ENCODE data around the gene GJA9.

GJA9 gene

GRCh38 chr1:38881487-38881886 lies at the start of gene GJA9:
Gene GJA9, minus strand, starts transcription at chr1:38881587. Its CDS starts 5,489 bp downstream, at chr1:38876098.
- no peak for DNase-seq (ENCODE audit: low read depth)
- H3K4me3 ChIP-seq (ENCODE audit: control insufficient read depth, low read depth, low read length), result no peak within 1 kb of the TSS
- TF ChIP-seq, protein P1, sequence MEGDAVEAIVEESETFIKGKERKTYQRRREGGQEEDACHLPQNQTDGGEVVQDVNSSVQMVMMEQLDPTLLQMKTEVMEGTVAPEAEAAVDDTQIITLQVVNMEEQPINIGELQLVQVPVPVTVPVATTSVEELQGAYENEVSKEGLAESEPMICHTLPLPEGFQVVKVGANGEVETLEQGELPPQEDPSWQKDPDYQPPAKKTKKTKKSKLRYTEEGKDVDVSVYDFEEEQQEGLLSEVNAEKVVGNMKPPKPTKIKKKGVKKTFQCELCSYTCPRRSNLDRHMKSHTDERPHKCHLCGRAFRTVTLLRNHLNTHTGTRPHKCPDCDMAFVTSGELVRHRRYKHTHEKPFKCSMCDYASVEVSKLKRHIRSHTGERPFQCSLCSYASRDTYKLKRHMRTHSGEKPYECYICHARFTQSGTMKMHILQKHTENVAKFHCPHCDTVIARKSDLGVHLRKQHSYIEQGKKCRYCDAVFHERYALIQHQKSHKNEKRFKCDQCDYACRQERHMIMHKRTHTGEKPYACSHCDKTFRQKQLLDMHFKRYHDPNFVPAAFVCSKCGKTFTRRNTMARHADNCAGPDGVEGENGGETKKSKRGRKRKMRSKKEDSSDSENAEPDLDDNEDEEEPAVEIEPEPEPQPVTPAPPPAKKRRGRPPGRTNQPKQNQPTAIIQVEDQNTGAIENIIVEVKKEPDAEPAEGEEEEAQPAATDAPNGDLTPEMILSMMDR (conservative IDR thresholded peaks at IDR 0.05; ENCODE audit: control insufficient read depth, insufficient read depth, low read depth, low read length), result no peak

- no peak for DNase-seq (ENCODE audit: low read depth)
- TF ChIP-seq, protein P1 (conservative IDR thresholded peaks at IDR 0.05; ENCODE audit: control insufficient read depth, insufficient read depth, low read depth, low read length), result no peak
- H3K4me3 ChIP-seq (ENCODE audit: control insufficient read depth, low read depth, low read length), result no peak overlapping the region
Observed at GRCh38 chr1:38929476-38929875, 48.1 kb upstream of the GJA9 start.

- TF ChIP-seq, protein P1 (conservative IDR thresholded peaks at IDR 0.05; ENCODE audit: control insufficient read depth, insufficient read depth, low read depth, low read length), result no peak
- no peak overlapping the region for H3K4me3 ChIP-seq (ENCODE audit: control insufficient read depth, low read depth, low read length)
Observed at GRCh38 chr1:38929054-38929453, 47.7 kb upstream of the GJA9 start.

GRCh38 chr1:38926091-38926490 lies 44.7 kb upstream of the GJA9 start:
- DNase-seq (ENCODE audit: low read depth), result no peak
- H3K4me3 ChIP-seq (ENCODE audit: control insufficient read depth, low read depth, low read length), result no peak overlapping the region
- TF ChIP-seq, protein P1 (conservative IDR thresholded peaks at IDR 0.05; ENCODE audit: control insufficient read depth, insufficient read depth, low read depth, low read length), result no peak

More at GRCh38 chr1:38929054-38929453, 47.7 kb upstream of the GJA9 start:
- no peak for DNase-seq (ENCODE audit: low read depth)

DNA sequence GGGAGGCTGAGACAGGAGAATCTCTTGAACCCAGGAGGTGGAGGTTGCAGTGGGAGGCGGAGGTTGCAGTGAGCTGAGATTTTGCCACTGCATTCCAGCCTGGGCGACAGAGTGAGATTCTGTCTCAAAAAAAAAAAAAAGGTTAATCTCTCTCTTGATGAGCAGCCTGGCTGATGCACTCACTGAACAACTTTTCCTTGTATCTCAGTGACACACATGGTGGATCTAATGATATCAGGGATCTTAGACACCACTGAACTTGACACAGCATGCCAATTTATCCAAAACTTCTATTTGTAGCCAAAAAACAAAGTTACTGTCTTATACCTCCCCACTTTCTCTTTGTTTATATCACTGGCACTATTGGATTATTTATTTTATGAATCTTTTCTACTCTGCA lies 44.0 kb upstream of the GJA9 start:
- no peak overlapping the region for H3K4me3 ChIP-seq (ENCODE audit: control insufficient read depth, low read depth, low read length)
- no peak for DNase-seq (ENCODE audit: low read depth)
- TF ChIP-seq, protein P1 (conservative IDR thresholded peaks at IDR 0.05; ENCODE audit: control insufficient read depth, insufficient read depth, low read depth, low read length), result no peak

GRCh38 chr1:38923607-38924006 lies 42.2 kb upstream of the GJA9 start:
- TF ChIP-seq, protein P1 (conservative IDR thresholded peaks at IDR 0.05; ENCODE audit: control insufficient read depth, insufficient read depth, low read depth, low read length), result no peak
- no peak for DNase-seq (ENCODE audit: low read depth)
- H3K4me3 ChIP-seq (ENCODE audit: control insufficient read depth, low read depth, low read length), result no peak overlapping the region

- TF ChIP-seq, protein P1 (conservative IDR thresholded peaks at IDR 0.05; ENCODE audit: control insufficient read depth, insufficient read depth, low read depth, low read length), result no peak
- no peak for DNase-seq (ENCODE audit: low read depth)
- H3K4me3 ChIP-seq (ENCODE audit: control insufficient read depth, low read depth, low read length), result no peak overlapping the region
Observed at GRCh38 chr1:38919130-38919529, 37.7 kb upstream of the GJA9 start.
